Measurements from ENCODE around the gene FAM228B.

GRCh38 chr2:24121066-24121465 lies 2.2 kb upstream of the FAM228B start:
- no peak for TF ChIP-seq CTCF (IDR thresholded peaks at IDR 0.05)
- TF ChIP-seq POLR2A (IDR thresholded peaks at IDR 0.05; ENCODE audit: low read depth) = no peak
- TF ChIP-seq POLR2AphosphoS5 (IDR thresholded peaks at IDR 0.05) = no peak
- TF ChIP-seq EP300 (IDR thresholded peaks at IDR 0.05) = no peak
